Amniotic stem cell (primary cell): ENCODE data around the gene PXMP2.
"Not testable (repeated sequence)": the region's sequence is repeated elsewhere in the genome, so short reads cannot be mapped to it uniquely, and the experiment has no call there.

Experiments used
- DNase-seq: peaks from one replicate; lab custom pipeline; 2025; lab: John Stamatoyannopoulos, UW

PXMP2 gene

GRCh38 chr12:132660996-132661395 lies 26.4 kb upstream of the PXMP2 start:
- no peak for DNase-seq

- DNase-seq = no peak
These were observed 25.4 kb upstream of the PXMP2 start for GRCh38 chr12:132661972-132662371.

- DNase-seq = no peak
These were observed 24.3 kb upstream of the PXMP2 start for GRCh38 chr12:132662901-132663755.

DNA sequence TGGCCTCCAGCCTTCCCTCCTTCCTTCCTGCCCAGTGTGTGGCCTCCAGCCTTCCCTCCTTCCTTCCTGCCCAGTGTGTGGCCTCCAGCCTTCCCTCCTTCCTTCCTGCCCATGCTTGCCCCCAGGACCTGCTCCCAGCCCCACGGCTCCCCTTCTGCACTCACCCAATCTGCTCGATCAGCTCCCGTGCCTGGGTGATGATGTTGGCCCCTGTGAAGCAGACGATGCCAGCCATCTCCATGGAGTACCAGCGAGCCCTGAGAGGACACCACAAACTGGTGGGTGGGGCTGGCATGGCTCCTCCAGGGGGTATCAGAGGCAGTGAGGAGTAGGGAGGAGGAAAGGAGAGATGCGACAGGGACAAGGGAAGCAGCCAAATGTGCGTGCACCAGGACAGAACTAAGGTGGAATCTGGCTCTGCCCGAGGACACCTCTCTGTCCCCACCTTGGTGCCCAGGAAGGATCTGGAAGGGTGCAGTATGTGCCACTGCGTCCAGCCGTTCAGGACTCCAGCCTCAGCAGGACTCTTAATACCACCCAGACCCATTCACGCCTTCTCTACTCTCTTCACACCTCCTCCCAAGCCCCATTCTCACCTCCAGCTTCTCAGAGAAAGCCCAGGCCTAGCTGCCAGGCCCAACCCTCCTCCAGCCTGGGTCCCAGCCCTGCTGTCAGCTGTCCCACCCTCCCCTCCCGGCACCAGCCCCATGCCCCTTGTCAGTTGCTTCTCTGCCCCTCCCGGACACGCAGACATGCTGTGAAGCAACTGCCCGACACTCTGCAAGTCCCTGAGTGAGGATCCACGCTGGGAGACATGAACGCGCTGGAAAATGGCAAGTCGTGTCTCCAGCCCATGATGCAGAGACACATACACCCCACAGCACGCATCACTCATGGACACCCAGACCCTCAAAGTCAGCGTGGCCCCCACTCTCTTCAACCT lies 22.9 kb upstream of the PXMP2 start:
- DNase-seq = no peak

- no peak for DNase-seq
These were observed 22.3 kb upstream of the PXMP2 start for GRCh38 chr12:132665149-132665491.

DNA sequence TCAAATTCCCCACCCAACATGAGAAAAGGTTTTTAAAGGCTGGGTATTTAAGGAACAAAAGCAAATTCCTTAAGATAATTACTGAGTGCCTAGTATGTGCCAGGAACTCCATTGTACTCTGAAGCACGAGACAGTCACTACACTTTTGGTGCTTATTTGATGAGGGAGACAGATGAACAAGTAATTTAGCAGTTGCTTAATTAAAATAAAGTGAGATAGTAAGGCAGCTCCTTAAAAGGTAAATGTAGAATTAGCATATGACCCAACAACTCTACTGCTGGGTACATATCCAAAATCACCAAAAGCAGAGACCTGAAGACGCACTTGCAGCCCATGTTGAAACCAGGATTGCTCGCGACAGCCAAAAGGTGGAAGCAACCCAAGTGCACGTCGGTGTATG lies 21.6 kb upstream of the PXMP2 start:
- DNase-seq = no peak

DNA sequence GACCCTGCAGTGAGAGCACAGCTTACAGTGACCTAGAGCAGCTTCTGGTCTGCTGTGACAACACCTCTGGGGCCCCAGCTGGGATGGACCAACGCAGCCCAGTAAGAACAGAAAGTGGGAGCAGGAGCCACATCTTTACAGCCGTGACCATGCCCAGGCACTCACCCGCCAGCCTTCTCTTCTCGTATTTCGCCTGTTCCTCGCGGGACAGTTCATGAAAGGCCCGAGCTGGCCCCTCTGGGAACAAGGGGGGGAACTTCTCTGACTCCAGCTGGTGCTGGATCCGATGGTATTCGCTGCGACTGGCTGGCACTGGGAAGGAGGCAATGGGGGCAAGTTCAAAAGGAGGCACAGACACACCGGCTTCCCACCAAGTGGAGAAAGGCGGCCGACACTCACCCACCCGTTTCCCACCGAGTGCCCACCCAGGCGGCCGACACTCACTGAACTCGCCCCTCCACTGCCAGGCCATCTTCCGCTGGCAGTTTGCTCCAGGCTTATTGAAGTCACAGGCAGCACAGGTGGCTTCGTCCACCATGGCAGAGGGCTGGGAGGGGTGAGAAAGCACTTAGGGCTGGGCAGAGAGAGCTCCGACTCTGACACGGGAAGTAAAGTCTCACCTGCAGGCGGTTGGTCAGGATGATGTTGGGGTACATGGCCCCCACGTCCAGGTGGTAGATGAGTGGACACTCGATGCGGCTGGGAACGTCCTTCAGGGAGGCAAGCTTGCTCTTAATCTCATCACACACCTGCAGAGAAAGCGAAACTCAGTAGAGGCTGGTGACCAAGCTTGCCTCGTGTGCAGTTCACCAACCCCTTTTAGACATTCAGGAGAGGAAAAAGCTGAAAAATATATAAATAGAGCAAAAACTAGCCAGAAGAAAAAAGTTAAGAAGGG lies 18.9 kb upstream of the PXMP2 start:
- no peak for DNase-seq

DNA sequence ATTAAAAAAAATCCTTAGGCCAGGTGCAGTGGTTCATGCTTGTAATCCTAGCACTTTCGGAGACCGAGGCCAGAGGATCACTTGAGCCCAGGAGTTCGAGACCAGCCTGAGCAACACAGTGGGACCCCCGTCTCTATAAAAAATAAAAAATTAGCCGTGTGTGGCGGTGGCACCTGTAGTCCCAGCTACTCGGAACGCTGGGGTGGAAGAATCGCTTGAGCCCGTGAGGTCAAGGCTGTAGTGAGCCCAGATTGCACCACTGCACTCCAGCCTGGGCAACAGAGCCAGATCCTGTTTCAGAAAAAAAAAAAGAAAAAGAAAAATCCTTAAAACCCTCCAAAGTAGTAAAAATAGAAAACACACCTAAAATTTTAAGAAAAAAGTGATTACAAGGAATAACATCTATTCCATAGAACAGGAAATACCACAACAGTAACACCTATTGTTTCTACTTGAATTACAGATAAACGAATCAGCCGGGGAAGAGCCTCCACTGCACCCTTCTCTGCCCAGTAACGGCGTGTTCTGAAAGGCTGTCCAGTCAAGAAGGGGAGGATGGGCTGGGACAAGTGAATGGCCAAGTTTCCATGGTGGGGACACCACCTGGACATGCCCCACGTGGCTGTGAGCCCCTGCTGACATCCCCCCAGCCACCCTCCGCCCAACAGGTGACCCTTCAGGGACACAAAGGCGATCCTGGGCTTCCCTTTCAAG lies 18.1 kb upstream of the PXMP2 start:
- no peak for DNase-seq

- DNase-seq = no peak
These were observed 15.3 kb upstream of the PXMP2 start for GRCh38 chr12:132672116-132672515.

DNA sequence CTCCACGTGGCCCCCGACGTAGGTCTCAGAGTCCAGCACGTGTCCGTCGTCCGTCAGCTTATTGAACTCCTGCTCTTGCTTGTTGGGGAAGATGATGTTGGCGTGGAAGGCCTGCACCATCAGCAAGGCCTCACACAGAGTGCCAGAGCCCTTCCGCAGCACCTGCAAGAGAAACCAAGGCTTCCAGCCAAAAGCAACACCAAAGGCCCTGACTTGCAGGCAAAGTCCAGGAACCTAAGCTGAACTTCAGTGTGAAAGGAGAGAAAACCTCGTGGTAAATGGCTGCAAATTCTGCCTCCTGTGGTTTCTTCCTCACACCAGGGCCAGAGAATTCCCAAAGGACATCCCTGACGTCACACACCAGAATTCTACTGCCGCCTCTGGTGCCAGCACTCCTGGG lies 14.7 kb upstream of the PXMP2 start:
- no peak for DNase-seq

DNA sequence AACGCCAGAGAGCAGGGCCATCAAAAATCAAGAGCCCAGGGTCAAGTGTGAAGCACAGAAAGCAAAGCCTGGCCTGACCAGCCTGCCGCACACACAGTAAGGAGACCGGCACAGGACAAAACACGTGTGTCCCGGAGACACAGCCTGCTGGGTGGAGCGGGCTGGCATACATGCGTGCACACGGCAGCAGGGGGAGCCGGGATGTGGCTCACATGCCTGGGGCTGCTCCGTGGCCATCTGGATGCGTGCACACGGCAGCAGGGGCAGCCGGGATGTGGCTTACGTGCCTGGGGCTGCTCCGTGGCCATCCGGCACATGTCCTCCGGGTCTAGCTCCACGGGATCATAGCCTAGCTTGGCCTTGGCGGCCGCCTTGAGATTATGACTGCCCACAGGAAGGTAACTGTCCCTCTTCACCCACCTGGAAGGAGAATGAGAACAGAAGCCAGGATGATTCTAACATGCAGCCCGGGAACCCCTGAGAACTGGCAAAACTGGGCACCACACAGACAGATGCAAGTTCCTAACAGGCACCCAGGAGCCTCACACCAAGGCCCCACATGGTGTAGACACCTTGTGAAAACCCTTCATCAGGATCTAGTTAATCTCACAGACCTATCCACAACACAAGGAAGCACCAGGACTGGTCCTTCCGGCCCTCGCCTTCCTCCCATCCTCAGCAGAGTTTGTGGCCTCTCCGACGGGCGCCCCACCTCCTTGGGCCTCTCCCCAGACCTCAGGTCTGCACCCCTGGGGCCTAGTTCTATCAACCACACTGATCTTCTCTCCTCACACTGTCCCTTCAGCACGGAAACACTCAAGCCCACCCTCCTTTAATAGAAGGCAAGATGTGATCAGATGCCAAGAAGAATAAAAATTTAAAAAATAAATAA lies 13.9 kb upstream of the PXMP2 start:
- no peak for DNase-seq

GRCh38 chr12:132674561-132674960 lies 12.8 kb upstream of the PXMP2 start:
- DNase-seq = no peak

DNA sequence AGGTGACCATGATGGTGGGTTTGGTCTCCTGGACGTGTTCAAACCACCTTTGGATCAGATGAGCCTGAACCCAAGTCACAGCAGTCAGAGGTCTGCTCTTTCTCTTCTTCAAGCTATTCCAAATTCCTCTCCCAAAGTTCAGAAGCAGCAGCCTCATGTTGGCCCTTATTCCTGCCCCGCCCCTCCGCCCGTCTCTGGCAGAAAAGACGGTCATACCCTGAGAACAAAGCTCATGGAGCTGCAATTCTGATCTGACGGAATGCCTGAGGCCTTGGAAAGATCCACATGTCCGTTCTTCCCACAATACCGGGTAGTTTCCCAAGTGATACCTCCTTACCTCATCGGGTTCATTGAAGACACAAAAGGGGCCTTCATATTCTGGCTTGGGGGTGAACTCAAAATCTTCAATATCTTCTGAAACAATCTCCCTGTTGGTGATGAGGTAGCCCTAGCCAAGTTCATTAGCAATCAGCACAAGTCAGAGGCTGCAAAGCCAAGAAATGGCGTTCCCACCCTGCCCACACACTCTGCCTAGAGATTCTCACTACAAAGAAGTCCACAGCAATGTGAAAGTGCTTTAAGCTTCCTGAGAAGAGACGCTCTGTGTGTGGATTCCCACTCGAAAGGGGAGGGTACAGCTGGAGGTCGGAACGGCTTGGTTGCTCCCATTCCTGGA lies 11.5 kb upstream of the PXMP2 start:
- no peak for DNase-seq

DNA sequence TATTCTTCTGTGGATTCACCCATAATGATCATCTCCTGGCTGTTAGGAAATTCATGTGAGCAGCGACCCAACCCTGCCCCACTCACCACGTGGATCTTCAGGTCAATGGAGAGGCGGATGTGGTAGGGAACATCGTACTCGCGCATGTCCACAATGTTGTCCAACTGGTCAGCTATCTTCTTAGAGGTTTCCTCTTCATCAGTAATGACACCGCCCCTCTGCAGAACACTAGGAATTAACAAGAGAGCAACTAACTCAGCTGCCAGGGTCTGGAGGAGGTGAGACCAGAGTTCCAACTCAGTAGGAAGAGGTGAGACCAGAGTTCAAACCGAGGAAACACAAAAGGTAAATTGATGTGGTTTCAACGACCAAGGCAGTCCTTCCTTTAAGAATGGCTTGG lies 9.9 kb upstream of the PXMP2 start:
- DNase-seq = no peak

- DNase-seq = no peak
These were observed 2.0 kb upstream of the PXMP2 start for GRCh38 chr12:132685400-132685799.

DNA sequence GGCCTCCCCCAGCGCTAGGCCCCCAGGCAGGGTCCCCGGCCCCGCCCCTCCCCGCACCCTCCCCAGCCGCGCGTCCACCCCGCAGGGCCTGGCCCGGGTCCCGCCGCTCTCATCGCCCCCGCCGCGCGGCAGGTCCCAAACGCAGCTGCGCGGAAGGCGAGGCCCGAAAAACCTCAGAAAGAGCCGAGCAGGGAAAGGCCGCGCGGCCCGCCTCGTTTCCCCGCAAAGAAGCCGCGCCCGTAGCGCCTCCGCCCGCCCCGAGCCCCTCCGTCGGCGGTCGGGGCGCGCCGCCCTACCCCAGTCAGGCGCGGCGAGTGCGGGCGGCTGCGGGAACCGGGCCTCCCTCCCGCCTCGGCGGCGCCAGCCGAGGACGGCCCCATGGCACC lies 569 bp upstream of the PXMP2 start:
- no peak for DNase-seq

- DNase-seq = no peak
These were observed 1.8 kb downstream of the PXMP2 start for GRCh38 chr12:132689227-132689626.

- DNase-seq = no peak
These were observed 2.7 kb downstream of the PXMP2 start for GRCh38 chr12:132690112-132690511.

DNA sequence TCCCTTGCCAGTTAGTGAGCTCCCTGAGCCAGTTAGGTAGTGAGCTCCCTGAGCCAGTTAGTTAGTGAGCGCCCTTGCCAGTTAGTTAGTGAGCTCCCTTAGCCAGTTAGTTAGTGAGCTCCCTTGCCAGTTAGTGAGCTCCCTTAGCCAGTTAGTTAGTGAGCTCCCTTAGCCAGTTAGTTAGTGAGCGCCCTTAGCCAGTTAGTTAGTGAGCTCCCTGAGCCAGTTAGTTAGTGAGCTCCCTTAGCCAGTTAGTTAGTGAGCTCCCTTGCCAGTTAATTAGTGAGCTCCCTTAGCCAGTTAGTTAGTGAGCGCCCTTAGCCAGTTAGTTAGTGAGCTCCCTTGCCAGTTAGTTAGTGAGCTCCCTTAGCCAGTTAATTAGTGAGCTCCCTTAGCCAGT lies 4.6 kb downstream of the PXMP2 start:
- not testable (repeated sequence) for DNase-seq

DNA sequence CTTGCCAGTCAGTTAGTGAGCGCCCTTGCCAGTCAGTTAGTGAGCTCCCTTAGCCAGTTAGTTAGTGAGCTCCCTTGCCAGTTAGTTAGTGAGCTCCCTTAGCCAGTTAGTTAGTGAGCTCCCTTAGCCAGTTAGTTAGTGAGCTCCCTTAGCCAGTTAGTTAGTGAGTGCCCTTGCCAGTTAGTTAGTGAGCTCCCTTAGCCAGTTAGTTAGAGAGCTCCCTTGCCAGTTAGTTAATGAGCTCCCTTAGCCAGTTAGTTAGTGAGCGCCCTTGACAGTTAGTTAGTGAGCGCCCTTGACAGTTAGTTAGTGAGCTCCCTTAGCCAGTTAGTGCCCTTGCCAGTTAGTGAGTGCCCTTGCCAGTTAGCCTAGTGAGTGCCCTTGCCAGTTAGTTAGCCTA lies 7.5 kb downstream of the PXMP2 start:
- DNase-seq = not testable (repeated sequence)
